ENCODE results near the gene GMDS.

GMDS gene

GRCh38 chr6:1854296-1854695, 391.1 kb downstream of the GMDS start:
- Histone ChIP-seq H3K4me2 (ENCODE audit: low read length) (no peak overlapping the region), H2AFZ (ENCODE audit: low read depth, low read length) (no peak overlapping the region), H3K27ac (ENCODE audit: low read length) (no peak overlapping the region), H3K36me3 (replicated peaks; ENCODE audit: low read depth, low read length) (no peaks in the 10 kb centered on the region), H3K9ac (ENCODE audit: low read length) (no peak overlapping the region), H3K4me3 (ENCODE audit: low read length) (no peak overlapping the region), H3K27me3 (ENCODE audit: low read depth, low read length) (no peaks in the 10 kb centered on the region), H3K79me2 (ENCODE audit: low read length) (no peaks in the 10 kb centered on the region), H3K9me3 (ENCODE audit: insufficient read depth, low read length) (no peaks in the 10 kb centered on the region), H4K20me1 (ENCODE audit: insufficient read depth, low read length) (no peaks in the 10 kb centered on the region), H3K4me1 (ENCODE audit: low read length) (peaks cover 66% of the 10 kb centered on the region)
- TF ChIP-seq EZH2phosphoT487 (IDR thresholded peaks at IDR 0.05; ENCODE audit: low read depth) (no peak), CTCF (IDR thresholded peaks at IDR 0.05; ENCODE audit: low read depth, low read length) (no peak)

GRCh38 chr6:1853761-1854160, 391.6 kb downstream of the GMDS start:
- H3K4me1 ChIP-seq (ENCODE audit: low read length): peaks cover 65% of the 10 kb centered on the region
- H3K27me3 ChIP-seq (ENCODE audit: low read depth, low read length): no peaks in the 10 kb centered on the region
- no peaks in the 10 kb centered on the region for H3K36me3 ChIP-seq (replicated peaks; ENCODE audit: low read depth, low read length)
- no peak for TF ChIP-seq EZH2phosphoT487 (IDR thresholded peaks at IDR 0.05; ENCODE audit: low read depth)
- TF ChIP-seq CTCF (IDR thresholded peaks at IDR 0.05; ENCODE audit: low read depth, low read length): no peak
- H3K9ac ChIP-seq (ENCODE audit: low read length): no peak overlapping the region
- no peaks in the 10 kb centered on the region for H4K20me1 ChIP-seq (ENCODE audit: insufficient read depth, low read length)
- H3K9me3 ChIP-seq (ENCODE audit: insufficient read depth, low read length): no peaks in the 10 kb centered on the region
- H3K4me3 ChIP-seq (ENCODE audit: low read length): no peak overlapping the region
- H3K4me2 ChIP-seq (ENCODE audit: low read length): no peak overlapping the region
- H2AFZ ChIP-seq (ENCODE audit: low read depth, low read length): no peak overlapping the region
- H3K79me2 ChIP-seq (ENCODE audit: low read length): no peaks in the 10 kb centered on the region
- no peak overlapping the region for H3K27ac ChIP-seq (ENCODE audit: low read length)

- Histone ChIP-seq H3K79me2 (ENCODE audit: low read length) (no peaks in the 10 kb centered on the region), H3K27me3 (ENCODE audit: low read depth, low read length) (no peaks in the 10 kb centered on the region), H3K4me3 (ENCODE audit: low read length) (no peak overlapping the region), H2AFZ (ENCODE audit: low read depth, low read length) (no peak overlapping the region), H3K4me2 (ENCODE audit: low read length) (no peak overlapping the region), H3K9me3 (ENCODE audit: insufficient read depth, low read length) (no peaks in the 10 kb centered on the region), H3K4me1 (ENCODE audit: low read length) (peaks cover 51% of the 10 kb centered on the region), H4K20me1 (ENCODE audit: insufficient read depth, low read length) (no peaks in the 10 kb centered on the region), H3K9ac (ENCODE audit: low read length) (no peak overlapping the region), H3K27ac (ENCODE audit: low read length) (no peak overlapping the region), H3K36me3 (replicated peaks; ENCODE audit: low read depth, low read length) (no peaks in the 10 kb centered on the region)
- TF ChIP-seq CTCF (IDR thresholded peaks at IDR 0.05; ENCODE audit: low read depth, low read length): no peak
- TF ChIP-seq EZH2phosphoT487 (IDR thresholded peaks at IDR 0.05; ENCODE audit: low read depth): no peak
Measured at GRCh38 chr6:1851681-1852456, 393.5 kb downstream of the GMDS start.

- Histone ChIP-seq H3K36me3 (replicated peaks; ENCODE audit: low read depth, low read length) (no peaks in the 10 kb centered on the region), H4K20me1 (ENCODE audit: insufficient read depth, low read length) (no peaks in the 10 kb centered on the region), H3K79me2 (ENCODE audit: low read length) (no peaks in the 10 kb centered on the region), H3K4me1 (ENCODE audit: low read length) (peaks cover 41% of the 10 kb centered on the region), H3K27ac (ENCODE audit: low read length) (no peak overlapping the region), H3K4me2 (ENCODE audit: low read length) (no peak overlapping the region), H2AFZ (ENCODE audit: low read depth, low read length) (no peak overlapping the region), H3K9ac (ENCODE audit: low read length) (no peak overlapping the region), H3K4me3 (ENCODE audit: low read length) (no peak overlapping the region), H3K27me3 (ENCODE audit: low read depth, low read length) (no peaks in the 10 kb centered on the region), H3K9me3 (ENCODE audit: insufficient read depth, low read length) (no peaks in the 10 kb centered on the region)
- TF ChIP-seq CTCF (IDR thresholded peaks at IDR 0.05; ENCODE audit: low read depth, low read length) (no peak), EZH2phosphoT487 (IDR thresholded peaks at IDR 0.05; ENCODE audit: low read depth) (no peak)
Measured at GRCh38 chr6:1850840-1851157, 394.6 kb downstream of the GMDS start.

Measured in OCI-LY3 (cell line).